BLaER1 (cell line): Measurements from ENCODE around the gene STON2.
A peak's percentile ranks its signal among the peaks of the same experiment; 100 is the strongest.
"Not testable (repeated sequence)": the region's sequence is repeated elsewhere in the genome, so short reads cannot be mapped to it uniquely, and the experiment has no call there.

ENCODE experiments used
- H3K27ac ChIP-seq: shearing (Covaris generic); formaldehyde crosslinking; 2 replicates; pipeline ENCODE4 v1.8.1; 2022
- H3K27me3 ChIP-seq: shearing (Covaris generic); formaldehyde crosslinking; 2 replicates; pipeline ENCODE4 v1.8.1; 2022
- H3K36me3 ChIP-seq: shearing (Covaris generic); formaldehyde crosslinking; 2 replicates; pipeline ENCODE4 v1.8.1; 2022
- H3K4me1 ChIP-seq: shearing (Covaris generic); formaldehyde crosslinking; 2 replicates; pipeline ENCODE4 v1.8.1; 2022
- H3K4me2 ChIP-seq: shearing (Covaris generic); formaldehyde crosslinking; 2 replicates; pipeline ENCODE4 v1.8.1; 2022
- H3K4me3 ChIP-seq: shearing (Covaris generic); formaldehyde crosslinking; 2 replicates; pipeline ENCODE4 v1.8.1; 2022
- H3K9ac ChIP-seq: shearing (Covaris generic); formaldehyde crosslinking; 2 replicates; pipeline ENCODE4 v1.8.1; 2022
- H3K9me3 ChIP-seq: shearing (Covaris generic); formaldehyde crosslinking; 2 replicates; pipeline ENCODE4 v1.8.1; 2022
- H4K20me1 ChIP-seq: shearing (Covaris generic); formaldehyde crosslinking; 2 replicates; pipeline ENCODE4 v1.8.1; 2022
- Cebpa-rat ChIP-seq: shearing (Covaris generic); IDR thresholded peaks from 2 replicates; pipeline ENCODE4 v1.8.1; 2022

STON2 gene

GRCh38 chr14:81436296-81437138 lies 36.4 kb upstream of the STON2 start:
- no peak for TF ChIP-seq Cebpa-rat
- Histone ChIP-seq H3K9ac (no peak overlapping the region), H3K27ac (no peak overlapping the region), H4K20me1 (no peaks in the 10 kb centered on the region), H3K4me3 (peak overlapping the region; percentile 58), H3K4me1 (no peaks in the 10 kb centered on the region), H3K4me2 (peak overlapping the region; percentile 66), H3K27me3 (peaks cover 59% of the 10 kb centered on the region), H3K36me3 (no peaks in the 10 kb centered on the region), H3K9me3 (peaks cover 25% of the 10 kb centered on the region)

- Histone ChIP-seq H3K27ac (no peak overlapping the region), H3K4me2 (peak overlapping the region; percentile 66), H3K27me3 (peaks cover 59% of the 10 kb centered on the region), H4K20me1 (no peaks in the 10 kb centered on the region), H3K4me3 (peak overlapping the region; percentile 58), H3K9ac (no peak overlapping the region), H3K9me3 (peaks cover 25% of the 10 kb centered on the region), H3K36me3 (no peaks in the 10 kb centered on the region), H3K4me1 (no peaks in the 10 kb centered on the region)
- TF ChIP-seq Cebpa-rat: no peak
Measured at GRCh38 chr14:81435391-81436295, 35.5 kb upstream of the STON2 start.

- Histone ChIP-seq H3K27ac (no peak overlapping the region), H3K9me3 (peaks cover 25% of the 10 kb centered on the region), H3K36me3 (no peaks in the 10 kb centered on the region), H3K4me3 (no peak overlapping the region), H4K20me1 (no peaks in the 10 kb centered on the region), H3K27me3 (peaks cover 59% of the 10 kb centered on the region), H3K9ac (no peak overlapping the region), H3K4me1 (no peaks in the 10 kb centered on the region), H3K4me2 (no peak overlapping the region)
- TF ChIP-seq Cebpa-rat: no peak
Measured at GRCh38 chr14:81435048-81435390, 34.9 kb upstream of the STON2 start.

- H3K27ac ChIP-seq: no peak overlapping the region
- H3K9me3 ChIP-seq: peaks cover 25% of the 10 kb centered on the region
- no peaks in the 10 kb centered on the region for H4K20me1 ChIP-seq
- H3K27me3 ChIP-seq: peaks cover 59% of the 10 kb centered on the region
- H3K9ac ChIP-seq: no peak overlapping the region
- H3K36me3 ChIP-seq: no peaks in the 10 kb centered on the region
- no peak overlapping the region for H3K4me2 ChIP-seq
- H3K4me1 ChIP-seq: no peaks in the 10 kb centered on the region
- no peak for TF ChIP-seq Cebpa-rat
- no peak overlapping the region for H3K4me3 ChIP-seq
Measured at GRCh38 chr14:81434230-81434629, 34.1 kb upstream of the STON2 start.

- Histone ChIP-seq H4K20me1 (no peaks in the 10 kb centered on the region), H3K36me3 (no peaks in the 10 kb centered on the region), H3K27me3 (peaks cover 54% of the 10 kb centered on the region), H3K9ac (no peak overlapping the region), H3K4me3 (no peak overlapping the region), H3K27ac (no peak overlapping the region), H3K4me2 (no peak overlapping the region), H3K9me3 (peaks cover 25% of the 10 kb centered on the region), H3K4me1 (no peaks in the 10 kb centered on the region)
- no peak for TF ChIP-seq Cebpa-rat
Measured at GRCh38 chr14:81433378-81433777, 33.3 kb upstream of the STON2 start.

GRCh38 chr14:81432219-81432661 lies 32.1 kb upstream of the STON2 start:
- H3K4me2 ChIP-seq: no peak overlapping the region

GRCh38 chr14:81430235-81430634 lies 30.1 kb upstream of the STON2 start:
- Histone ChIP-seq H3K4me2 (no peak overlapping the region), H3K9ac (no peak overlapping the region), H3K9me3 (peaks cover 3% of the 10 kb centered on the region), H3K27ac (no peak overlapping the region), H3K36me3 (no peaks in the 10 kb centered on the region), H3K4me3 (no peak overlapping the region), H4K20me1 (no peaks in the 10 kb centered on the region), H3K4me1 (no peaks in the 10 kb centered on the region), H3K27me3 (peaks cover 23% of the 10 kb centered on the region)
- no peak for TF ChIP-seq Cebpa-rat

More at GRCh38 chr14:81432219-81432661, 32.1 kb upstream of the STON2 start:
- Histone ChIP-seq H4K20me1 (no peaks in the 10 kb centered on the region), H3K4me1 (no peaks in the 10 kb centered on the region), H3K4me3 (no peak overlapping the region), H3K36me3 (no peaks in the 10 kb centered on the region), H3K27ac (no peak overlapping the region), H3K27me3 (peaks cover 43% of the 10 kb centered on the region), H3K9me3 (peaks cover 21% of the 10 kb centered on the region), H3K9ac (no peak overlapping the region)
- TF ChIP-seq Cebpa-rat: no peak

GRCh38 chr14:81429749-81430148 lies 29.6 kb upstream of the STON2 start:
- H3K27me3 ChIP-seq: peaks cover 18% of the 10 kb centered on the region
- H3K36me3 ChIP-seq, H3K27ac ChIP-seq, H3K4me3 ChIP-seq, H3K4me2 ChIP-seq, H3K9ac ChIP-seq, H3K9me3 ChIP-seq, H4K20me1 ChIP-seq, H3K4me1 ChIP-seq: not testable (repeated sequence)

GRCh38 chr14:81429028-81429427 lies 28.9 kb upstream of the STON2 start:
- no peak overlapping the region for H3K27ac ChIP-seq
- peaks cover 11% of the 10 kb centered on the region for H3K27me3 ChIP-seq
- no peak for TF ChIP-seq Cebpa-rat
- H3K4me3 ChIP-seq: no peak overlapping the region
- H3K36me3 ChIP-seq: no peaks in the 10 kb centered on the region
- no peaks in the 10 kb centered on the region for H4K20me1 ChIP-seq
- no peak overlapping the region for H3K9ac ChIP-seq
- no peaks in the 10 kb centered on the region for H3K9me3 ChIP-seq
- no peaks in the 10 kb centered on the region for H3K4me1 ChIP-seq
- no peak overlapping the region for H3K4me2 ChIP-seq
